HG02981 (cell line): ENCODE measurements around the gene TSGA10.
"Not testable (repeated sequence)": the region's sequence is repeated elsewhere in the genome, so short reads cannot be mapped to it uniquely, and the experiment has no call there.

ENCODE experiments used
- ATAC-seq: cut with Tn5 transposase; IDR thresholded peaks from one replicate; pipeline ENCODE4 v1.9.1; 2021; ENCODE audit warnings: mild to moderate bottlenecking, moderate library complexity; ENCODE audit not compliant: unreplicated experiment

Gene TSGA10, protein sequence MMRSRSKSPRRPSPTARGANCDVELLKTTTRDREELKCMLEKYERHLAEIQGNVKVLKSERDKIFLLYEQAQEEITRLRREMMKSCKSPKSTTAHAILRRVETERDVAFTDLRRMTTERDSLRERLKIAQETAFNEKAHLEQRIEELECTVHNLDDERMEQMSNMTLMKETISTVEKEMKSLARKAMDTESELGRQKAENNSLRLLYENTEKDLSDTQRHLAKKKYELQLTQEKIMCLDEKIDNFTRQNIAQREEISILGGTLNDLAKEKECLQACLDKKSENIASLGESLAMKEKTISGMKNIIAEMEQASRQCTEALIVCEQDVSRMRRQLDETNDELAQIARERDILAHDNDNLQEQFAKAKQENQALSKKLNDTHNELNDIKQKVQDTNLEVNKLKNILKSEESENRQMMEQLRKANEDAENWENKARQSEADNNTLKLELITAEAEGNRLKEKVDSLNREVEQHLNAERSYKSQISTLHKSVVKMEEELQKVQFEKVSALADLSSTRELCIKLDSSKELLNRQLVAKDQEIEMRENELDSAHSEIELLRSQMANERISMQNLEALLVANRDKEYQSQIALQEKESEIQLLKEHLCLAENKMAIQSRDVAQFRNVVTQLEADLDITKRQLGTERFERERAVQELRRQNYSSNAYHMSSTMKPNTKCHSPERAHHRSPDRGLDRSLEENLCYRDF

DNA sequence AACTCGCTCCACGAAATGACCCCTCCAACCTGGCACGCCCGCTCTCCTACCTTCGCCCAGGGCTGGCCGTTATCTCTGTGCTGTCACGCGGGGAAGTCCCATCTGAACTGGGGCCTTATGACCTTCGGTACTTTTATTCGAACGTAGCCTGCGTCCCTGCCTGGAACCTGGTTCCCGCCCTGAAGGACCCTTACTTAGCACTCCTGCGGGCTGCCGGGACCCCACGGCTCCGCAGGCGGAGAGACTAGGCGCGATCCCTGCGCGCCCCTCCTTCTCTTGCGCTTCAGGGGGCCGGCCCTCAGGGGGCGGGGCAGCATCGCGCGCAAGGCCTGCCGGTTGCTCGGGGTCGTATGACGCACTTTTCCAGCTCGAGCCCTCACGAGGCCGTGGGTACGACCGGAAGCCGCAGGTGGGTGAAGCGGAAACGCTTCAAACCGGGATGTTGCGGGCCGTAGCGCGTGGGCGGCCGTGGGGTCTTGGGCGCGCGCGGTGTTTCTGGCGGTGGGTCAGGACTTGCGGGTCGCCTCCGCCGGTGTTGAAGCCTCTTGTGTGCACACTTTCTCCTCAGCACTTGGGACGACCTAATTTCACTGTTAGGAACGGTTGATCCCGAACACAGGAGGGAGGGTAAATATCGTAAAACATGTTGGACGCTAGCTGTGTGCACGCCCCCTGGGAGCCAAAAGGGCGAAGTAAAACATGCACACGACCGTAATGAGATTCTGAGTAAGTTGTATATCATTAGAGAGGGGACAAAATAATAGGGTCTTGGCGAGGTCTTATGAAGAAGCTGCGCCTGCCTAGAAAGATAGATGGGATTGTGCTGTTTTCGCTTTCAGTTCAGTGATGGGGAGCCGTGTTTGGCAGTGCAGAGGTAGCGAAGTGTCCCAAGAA is at the start of gene TSGA10, which contains the start of gene LIPT1:
TSGA10 (minus strand) TSS at position 300 of the 894 bp plus-strand sequence. CDS start 45,503 bp downstream, outside the sequence.
LIPT1 (plus strand) TSS at position 325 of the 894 bp plus-strand sequence. CDS start 6,991 bp downstream, outside the sequence.
- ATAC-seq, result peak; percentile 94

DNA sequence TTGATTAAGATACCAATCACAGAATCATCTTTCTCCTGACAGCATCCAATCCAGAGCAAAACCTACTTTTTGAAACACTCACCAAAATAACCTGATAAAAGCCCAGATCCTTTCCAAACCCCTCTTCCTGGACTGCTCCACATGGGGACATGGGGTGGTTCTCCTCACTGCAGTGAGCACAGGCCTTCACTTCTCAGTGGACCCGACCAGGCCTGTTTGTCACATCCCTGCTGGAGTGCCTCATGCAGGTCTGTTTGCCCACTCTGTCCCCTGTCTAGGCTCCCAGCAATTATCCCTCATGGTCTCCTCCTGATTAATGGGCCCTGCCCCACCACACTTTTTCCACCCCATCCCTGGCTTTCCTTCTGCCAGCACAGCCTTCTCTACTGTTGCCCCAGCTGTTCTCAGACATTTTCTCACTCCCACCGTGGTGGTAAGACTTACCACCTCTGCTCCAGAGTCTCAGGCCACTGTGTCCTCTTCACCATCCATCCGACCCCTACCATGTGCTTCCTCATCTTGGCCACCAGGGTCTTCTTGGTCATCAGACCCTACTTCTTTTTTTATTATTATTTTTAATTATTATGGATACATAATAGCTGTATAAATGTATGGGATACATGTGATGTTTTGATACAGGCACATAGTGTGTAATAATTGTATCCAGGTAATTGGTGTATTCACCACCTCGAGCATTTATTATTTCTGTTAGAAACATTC is 47.4 kb upstream of the TSGA10 start:
- ATAC-seq, result no peak

DNA sequence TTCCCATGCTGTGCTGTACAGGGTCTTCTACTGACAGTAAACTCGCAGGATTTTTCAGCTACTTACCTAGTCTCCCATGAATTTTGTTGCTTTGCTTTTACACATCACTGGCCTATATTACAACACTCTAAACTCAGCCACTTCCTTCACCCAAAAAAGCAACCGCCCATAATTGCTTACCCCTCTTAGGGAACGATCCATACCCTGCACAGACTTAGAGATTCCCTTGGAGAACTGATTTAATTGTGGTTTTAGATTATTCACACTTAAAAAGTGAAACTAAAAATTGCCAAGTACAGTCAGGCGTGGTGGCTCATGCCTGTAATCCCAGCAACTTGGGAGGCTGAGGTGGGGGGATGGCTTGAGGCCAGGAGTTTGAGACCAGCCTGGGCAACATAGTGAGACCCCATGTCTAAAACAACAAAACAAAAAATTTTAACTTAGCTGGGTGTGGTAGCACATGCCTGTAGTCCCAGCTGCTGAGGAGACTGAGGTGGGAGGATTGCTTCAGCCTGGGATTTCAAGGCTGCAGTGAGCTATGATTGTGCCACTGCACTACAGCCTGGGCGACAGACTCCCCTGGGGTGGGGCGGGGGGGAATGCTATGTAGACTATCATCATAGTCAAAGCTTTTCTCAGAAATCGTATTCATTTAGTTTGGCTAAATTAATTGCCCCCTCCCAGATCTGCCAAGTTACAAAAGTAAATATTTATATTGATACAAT is 45.5 kb upstream of the TSGA10 start:
- no peak for ATAC-seq

DNA sequence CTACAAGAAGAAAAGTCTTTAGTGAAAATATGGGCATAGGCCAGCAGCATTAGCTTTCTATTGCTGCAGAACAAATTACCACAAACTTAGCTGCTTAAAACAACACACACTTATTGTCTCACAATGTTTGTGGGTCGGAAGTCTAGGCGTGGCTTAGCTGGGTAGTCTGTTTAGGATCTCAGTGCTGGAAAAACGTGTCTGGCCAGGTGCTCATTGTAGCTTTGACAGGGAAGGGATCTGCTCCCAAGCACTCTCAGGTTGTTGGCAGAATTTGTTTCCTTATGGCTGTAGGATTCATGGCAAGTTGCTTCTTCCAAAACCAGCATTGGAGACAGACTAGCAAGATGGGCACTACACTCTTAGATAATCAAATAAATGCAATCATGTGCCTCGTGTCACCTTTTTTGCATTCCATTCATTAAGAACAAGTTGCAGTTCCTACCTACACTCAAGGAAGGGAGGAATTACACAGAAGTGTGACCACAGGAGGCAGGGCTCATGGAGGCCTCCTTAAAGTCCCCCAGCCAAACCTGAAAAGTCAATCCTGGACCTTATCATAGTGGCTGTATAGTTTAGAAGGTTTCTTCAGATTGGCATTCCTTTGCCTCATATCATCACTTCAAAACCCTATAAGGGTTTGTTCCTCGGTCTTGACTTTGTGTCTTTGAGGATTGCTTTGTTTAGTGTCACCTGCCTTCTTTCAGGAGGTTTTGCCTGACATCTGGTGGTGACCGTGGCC is 43.5 kb upstream of the TSGA10 start:
- no peak for ATAC-seq

DNA sequence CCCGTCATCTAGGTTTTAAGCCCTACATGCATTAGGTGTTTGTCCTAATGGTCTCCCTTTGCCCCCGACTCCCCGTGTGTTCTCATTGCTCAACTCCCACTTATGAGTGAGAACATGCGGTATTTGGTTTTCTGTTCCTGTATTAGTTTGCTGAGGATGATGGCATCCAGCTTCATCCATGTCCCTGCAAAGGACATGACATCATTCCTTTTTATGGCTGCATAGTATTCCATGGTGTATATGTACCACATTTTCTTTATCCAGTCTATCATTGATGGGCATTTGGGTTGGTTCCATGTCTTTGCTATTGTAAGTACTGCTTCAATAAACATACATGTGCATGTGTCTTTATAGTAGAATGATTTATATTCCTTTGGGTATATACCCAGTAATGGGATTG is 37.6 kb upstream of the TSGA10 start:
- not testable (repeated sequence) for ATAC-seq

DNA sequence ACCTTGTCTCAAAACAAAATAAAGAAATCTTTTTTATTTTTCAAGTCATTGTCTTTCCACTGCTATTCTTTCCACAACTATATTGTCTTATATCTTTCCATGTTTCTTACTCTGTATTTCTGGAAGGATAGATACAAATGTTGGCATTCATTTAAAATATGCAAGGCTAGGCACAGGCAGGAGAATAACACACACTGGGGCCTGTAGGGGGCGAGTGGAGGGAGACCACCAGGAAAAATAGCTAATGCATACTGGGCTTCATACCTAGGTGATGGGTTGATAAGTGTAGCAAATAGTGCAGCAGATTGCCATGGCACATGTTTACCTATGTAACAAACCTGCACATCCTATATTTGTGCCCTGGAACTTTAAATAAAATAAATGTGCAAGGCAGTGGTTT is 35.8 kb upstream of the TSGA10 start:
- no peak for ATAC-seq

DNA sequence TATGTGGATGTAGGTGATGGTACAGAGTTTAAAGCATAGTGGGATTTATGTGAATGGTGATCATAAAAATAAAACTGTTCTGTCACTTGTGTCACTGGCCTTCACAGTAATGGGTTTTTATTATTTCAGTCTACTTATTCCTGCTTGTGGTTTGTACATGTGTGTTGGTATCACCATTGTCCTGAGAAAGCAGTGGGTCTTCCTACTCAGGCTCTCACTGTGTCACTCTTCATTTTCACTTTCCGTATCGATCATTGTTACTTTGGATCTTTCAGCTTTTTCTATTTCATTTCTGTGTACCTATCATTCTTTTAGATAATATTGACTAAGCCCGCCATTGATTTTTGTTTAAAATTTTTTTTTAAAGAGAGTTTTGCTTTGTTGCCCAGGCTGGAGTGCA is 33.6 kb upstream of the TSGA10 start:
- ATAC-seq, result no peak

DNA sequence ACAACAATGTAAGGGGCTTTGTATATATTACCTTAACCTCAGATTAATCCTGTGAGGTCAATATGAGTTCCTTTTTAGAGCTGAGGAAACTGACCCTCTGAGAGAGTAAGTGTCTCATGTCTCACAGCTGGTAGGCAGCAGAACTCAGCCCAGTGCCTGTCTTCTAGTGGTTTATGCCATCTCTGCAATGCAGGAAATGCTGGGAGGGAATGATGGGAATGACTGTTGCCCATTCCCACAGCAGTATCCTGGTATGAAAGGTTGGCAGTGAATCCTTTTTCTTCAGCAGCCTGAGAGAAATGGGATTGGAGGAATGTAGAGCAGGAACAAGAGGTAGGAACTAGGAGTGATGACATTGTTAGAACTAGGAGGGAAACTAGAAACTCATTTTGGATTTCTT is 32.3 kb upstream of the TSGA10 start:
- no peak for ATAC-seq

DNA sequence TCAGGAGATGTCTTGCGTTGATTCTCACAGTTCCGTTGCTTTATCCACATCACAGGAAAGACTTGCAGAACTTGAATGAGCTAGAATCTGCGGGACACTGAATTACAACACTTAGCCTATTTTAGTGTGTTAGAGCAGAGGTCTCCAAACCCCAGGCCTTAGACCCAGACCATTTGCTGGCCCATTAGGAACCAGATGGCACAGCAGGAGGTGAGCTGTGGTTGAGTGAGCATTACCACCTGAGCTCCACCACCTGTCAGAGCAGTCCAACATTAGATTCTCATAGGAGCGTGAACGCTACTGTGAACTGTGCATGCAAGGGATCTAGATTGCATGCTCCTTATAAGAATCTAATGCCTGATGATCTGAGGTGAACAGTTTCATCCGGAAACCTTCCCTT is 30.1 kb upstream of the TSGA10 start:
- no peak for ATAC-seq

DNA sequence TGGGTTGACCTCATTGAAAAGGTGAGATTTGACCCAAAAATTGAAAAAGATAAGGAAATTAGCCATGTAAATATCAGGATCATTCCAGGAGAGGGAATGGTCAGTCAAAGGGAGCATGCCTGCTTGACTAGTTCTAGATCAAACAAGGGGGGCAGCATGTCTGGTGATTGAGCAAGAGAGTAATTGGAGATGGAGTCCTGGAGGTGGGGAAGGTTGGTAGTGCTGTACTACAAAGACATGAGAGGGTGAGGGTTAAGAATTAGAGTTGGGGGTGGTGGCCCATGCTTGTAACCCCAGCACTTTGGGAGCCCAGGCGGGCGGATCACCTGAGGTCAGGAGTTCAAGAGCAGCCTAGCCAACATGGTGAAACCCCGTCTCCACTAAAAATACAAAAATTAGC is 28.3 kb upstream of the TSGA10 start:
- ATAC-seq, result no peak

DNA sequence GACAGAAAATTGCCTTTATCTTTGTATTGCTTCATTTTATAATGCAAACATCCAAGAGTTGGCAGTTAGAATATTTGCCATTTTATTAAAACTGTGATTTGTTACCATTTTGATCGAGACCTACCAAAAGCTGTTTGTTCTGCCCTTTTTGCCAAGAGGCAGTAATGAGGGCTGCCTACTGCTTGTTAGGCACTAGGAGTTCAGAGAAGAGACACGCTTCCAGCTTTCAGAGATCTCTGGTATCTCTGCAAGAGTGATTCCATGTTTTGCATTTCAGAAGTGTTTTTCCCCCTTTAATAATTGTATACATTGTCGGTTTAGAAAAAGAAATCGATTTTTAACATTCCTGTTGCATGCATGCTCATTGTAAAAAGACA is 26.9 kb upstream of the TSGA10 start:
- no peak for ATAC-seq

DNA sequence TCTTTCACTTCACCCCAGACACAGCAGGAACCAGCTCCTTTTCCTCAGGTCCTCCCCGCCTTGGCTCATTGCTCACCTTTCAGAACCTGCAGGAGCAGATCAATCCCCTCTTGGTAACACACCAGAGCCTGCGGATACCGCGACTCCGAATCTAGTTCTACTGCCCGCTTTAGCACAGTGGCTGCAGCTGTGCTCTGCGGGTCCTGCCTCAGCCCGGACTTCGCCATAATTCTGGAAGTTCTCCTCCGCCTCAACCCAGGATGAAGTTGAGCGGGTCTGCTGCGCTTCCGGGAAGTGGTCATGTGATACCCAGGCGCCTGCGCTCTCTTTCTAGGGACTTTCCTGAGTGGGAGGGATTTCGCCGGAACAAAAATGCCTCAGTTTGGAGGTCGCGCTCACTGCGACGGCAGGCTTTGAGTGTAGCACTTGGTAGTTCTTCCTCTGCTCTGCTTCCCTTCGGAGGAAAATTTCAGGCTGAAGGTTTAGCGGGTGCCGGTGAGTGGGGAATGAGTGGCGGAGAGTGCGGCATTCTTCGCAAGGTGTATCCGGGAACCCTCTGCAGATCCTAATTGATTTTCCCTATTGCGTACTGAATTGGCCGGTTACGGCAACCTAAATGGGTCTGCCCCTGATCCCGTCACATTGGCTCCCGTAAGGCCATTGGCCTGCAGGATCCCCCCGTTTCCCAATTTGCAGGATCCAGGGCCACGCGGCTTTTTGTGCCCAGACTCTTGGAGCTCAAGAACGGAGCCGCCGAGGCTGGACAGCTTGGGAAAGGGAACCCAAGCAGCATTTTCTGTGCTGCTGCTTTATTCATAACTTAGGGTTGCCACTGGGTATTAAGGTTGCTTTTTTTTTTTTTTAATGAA is 26.2 kb upstream of the TSGA10 start, which contains the start of the genes MITD1 and MRPL30:
MITD1 (minus strand) TSS at position 304 of the 869 bp plus-strand sequence; CDS start at position 227, 77 bp downstream.
MRPL30 (plus strand) TSS at position 430 of the 869 bp plus-strand sequence. CDS start 5,020 bp downstream, outside the sequence.
- ATAC-seq, result peak; percentile 87

DNA sequence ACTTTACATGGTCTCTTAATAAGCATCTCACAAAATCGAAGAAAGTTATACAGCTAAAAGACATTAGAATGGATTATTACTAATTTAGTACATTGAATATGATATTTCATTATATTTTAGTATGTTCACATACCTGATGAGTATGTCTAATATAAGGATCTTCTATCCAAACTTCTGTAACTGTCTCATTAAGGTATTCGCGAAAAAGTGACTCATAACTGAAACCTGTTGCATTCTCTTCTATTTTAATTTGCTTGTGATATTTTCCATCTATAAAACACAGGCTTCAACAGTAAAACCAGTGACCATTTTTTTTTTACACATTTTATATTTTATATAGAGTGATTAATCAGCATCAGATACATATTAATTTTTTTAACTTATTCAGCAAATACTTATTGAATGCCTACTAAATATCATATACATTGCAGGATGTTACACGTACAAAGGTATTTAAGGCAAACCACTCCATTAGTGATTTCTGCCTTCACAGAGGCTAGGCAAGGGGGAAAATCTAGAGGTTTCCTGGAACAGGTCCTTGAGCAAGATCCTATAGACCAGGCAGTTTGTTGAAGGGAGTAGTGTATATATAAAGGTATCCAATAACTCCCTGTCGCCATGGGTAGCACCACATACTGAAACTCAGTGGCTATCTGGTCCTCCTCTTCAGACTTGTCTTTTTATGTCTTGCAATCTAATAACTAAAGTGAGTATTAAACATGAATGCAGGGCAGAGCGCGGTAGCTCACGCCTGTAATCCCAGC is 16.8 kb upstream of the TSGA10 start:
- ATAC-seq, result no peak

DNA sequence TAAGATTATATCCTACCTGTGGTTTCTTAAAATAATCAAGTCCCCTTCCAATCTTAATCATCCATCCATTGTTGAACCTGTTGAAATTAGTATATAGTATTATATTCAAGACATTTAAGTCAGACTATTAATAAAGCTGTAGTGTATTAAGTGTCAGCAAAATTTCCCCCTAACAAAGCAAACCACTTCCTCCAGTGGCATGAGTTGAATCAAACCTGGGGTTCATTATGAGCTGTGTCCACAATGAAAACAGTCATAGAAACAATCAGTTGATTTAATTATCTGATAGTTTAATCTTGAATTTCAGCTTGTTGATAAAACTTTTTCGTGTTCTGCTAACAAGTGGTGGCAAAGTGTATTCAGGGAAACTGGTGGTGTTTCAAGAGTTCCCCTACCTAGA is 14.8 kb upstream of the TSGA10 start:
- ATAC-seq, result no peak

DNA sequence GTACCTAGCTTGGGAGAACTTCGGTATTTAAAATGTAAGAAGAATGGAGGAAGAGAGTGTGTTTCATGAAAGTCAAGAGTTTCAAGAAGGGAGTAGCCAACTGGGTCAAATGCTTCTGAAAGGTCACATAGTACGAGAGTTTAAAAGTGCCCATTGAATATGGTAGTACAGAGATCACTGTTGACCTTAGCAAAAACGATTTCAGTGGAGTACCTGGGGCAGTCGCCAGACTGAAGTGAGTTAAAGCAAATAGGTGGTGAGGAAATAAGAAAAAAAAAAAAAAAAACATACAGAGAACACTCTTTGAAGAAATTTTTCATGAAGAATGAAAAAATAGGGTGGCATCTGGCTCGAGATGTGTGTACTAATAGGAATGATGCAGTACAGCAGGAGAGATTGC is 11.5 kb upstream of the TSGA10 start:
- ATAC-seq, result no peak

DNA sequence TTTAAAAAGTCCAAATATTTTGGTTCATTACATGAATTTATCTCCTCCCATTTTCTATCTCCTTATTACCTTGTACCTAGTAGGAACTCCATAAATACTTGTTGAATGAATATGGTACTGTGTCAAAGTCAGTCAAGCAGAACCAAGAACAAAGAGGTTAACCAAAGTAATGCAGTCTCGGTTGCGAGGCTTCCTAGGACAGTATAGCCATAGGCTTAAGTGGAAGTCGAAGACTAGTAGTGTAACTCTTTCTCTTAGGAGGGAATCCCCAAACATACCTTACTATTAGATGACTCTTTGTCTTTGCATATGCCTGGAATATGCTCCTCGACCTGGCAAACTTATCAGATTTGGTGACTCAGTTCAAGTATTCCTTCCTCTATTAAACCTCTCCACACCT is 4.9 kb upstream of the TSGA10 start:
- no peak for ATAC-seq

DNA sequence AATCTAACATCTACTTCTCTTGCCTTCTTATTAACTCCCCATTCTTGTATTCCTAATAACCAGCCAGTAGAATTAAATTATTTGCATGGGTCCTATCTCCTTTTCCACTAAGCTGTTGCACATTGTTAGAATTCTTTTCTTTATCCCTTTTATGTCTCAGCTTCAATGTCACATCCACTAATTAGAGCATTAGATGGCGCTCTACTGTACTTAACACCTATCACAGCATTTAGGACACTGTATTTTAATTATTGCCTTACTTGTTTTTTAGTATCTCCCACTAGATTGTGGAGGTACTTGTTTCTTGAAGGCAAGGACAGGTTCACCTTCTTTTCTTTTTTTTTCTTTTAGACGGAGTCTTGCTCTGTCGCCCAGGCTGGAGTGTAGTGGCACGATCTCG is 3.9 kb upstream of the TSGA10 start:
- no peak for ATAC-seq
